ENCODE measurements around the gene COG5.

COG5 gene

DNA sequence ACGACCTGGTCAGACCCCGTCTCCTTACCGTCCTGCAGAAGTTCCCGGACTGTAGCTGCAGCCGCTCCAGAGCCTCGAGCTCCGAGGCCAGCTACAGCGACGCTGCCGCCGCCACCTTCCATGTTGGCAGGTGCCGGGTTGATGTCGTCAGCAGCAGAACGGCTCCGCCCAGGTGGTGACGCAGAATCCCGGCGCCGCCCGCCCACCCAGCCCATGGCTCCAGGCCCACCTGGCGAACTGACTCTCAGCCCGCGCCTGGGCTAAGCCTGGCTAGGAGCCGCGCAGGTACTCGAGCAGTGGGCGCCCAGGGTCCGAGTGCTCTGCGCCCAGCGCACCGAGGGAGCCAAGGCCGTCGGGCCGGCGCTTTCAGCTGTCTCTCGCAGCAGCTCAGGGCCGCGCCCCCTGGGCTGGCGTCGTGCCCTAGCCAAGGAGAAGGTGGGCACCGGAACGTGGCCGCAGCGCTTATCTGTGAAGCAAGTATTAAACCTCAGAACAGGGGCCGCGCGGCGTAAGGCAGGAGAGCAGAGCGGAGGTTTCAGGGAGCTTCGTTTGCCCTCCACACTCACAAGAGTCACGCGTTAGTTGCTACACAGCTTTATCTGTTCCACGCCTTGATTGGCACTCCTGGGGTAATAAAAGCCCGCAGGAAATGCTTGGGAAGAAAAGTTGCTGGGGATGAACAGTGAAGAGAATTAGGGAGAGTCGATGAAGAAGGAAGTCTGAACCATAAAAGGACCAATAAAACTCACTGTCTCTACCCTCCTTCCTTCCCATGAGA is at the start of gene COG5, which contains the start of gene DUS4L:
Gene COG5 (minus strand): TSS at position 146 of the 778 bp plus-strand sequence. CDS start 24 bp downstream, at position 122.
Gene DUS4L (plus strand): TSS at position 197 of the 778 bp plus-strand sequence. CDS start 3,100 bp downstream, outside the sequence.
- peak; percentile 92 for DNase-seq

DNA sequence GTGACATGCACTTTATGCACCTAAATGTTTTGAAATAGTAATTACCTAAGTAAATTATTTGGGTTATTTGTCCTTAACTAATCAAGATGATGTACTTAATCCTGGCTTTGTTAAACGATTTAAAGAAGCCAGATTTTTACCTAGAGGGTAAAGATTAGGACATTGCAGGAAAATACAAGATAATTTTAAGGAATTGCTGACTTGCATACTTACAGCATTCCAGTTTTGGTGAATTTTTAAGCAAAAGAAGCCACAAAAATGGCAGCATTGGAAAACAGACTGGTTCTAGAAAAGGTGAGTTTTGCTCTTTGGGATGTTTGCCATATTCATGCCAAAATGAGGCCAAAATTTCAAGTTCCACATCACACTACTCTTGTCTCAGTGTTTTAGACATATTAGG is 49.7 kb upstream of the COG5 start:
- no peak for DNase-seq

- no peak for DNase-seq
Observed at GRCh38 chr7:107610323-107610722, 46.6 kb upstream of the COG5 start.

DNA sequence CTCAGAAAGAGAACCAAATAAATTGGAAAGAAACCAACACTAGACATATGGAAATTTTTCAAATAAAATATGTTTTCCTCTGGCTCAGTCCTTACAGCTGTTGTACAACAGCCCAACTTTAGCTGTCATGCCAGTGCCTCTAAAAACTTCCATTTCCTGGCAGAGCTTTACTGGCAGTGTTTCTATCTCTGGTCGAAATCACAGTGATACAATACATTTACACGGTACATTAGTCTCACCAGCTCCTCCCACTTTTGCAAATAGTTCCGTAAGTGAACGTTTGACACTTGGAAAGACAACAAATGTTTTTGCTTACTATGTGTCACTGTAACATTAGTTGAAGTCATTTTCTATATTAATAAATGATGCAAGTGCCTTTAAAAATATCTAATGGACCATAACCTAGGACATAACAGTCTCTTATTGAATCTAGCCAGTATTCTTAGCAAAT is 46.1 kb upstream of the COG5 start:
- no peak for DNase-seq

- DNase-seq = no peak
Observed at GRCh38 chr7:107606303-107606702, 42.6 kb upstream of the COG5 start.

- DNase-seq = no peak
Observed at GRCh38 chr7:107605218-107605815, 41.6 kb upstream of the COG5 start.

- DNase-seq = no peak
Observed at GRCh38 chr7:107600816-107601215, 37.1 kb upstream of the COG5 start.

GRCh38 chr7:107599262-107599661 is 35.5 kb upstream of the COG5 start:
- peak; percentile 8 for DNase-seq

GRCh38 chr7:107597953-107598352 is 34.2 kb upstream of the COG5 start:
- no peak for DNase-seq

GRCh38 chr7:107597582-107597916 is 33.8 kb upstream of the COG5 start:
- no peak for DNase-seq

DNA sequence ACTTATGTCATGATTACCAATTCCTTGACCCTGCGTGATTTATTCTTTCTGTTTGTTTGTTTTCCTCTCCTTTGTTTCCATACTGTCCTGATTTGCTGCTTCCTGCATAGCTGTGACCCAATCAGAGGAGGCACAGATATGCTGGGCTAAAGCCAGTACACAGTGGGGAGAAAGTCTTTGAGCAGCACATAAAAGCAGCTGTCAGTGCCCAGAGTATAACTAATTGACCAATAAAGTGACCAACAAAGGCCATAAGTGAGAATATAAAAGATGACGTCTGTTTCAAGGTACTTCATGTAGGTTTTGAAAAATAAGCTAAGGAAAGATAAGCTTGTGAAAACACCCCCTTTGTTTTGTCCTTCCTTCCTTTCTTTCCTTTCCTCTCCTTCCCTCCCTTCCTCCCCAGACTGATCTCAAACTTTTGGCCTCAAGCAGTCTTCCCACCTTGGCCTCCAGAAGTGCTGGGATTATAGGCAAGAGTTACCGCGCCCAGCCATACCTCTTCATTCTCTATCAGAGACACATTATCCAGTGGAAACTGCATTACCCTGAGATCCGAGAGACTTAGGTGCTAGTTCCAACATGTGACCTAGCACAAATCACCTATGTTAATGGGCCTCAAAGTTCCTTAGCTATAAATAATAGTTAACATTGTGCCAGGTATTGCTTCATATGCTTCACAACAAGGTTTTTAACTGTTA is 33.3 kb upstream of the COG5 start:
- peak; percentile 74 for DNase-seq

- DNase-seq = no peak
Observed at GRCh38 chr7:107594961-107595737, 31.4 kb upstream of the COG5 start.

DNA sequence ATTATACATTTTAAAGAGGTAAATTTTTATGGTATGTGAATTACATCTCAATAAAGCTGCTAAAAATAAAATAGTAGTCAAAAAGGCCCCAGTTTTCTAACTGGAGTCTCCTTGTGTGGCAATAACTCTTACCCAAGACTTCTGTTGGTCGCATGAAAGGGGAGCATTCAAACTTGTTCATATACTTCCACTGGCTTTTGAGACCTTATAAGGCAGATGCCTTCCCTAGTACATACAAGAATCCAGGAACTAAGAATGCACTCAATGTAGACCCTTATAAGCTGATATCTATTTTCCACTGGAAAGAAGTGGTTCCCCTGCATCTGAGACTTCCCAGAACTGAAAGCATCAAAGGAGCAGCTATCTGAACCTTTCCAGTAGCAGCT is 29.3 kb upstream of the COG5 start:
- no peak for DNase-seq

- no peak for DNase-seq
Observed at GRCh38 chr7:107592361-107593024, 28.8 kb upstream of the COG5 start.

- DNase-seq = no peak
Observed at GRCh38 chr7:107591421-107591820, 27.7 kb upstream of the COG5 start.

DNA sequence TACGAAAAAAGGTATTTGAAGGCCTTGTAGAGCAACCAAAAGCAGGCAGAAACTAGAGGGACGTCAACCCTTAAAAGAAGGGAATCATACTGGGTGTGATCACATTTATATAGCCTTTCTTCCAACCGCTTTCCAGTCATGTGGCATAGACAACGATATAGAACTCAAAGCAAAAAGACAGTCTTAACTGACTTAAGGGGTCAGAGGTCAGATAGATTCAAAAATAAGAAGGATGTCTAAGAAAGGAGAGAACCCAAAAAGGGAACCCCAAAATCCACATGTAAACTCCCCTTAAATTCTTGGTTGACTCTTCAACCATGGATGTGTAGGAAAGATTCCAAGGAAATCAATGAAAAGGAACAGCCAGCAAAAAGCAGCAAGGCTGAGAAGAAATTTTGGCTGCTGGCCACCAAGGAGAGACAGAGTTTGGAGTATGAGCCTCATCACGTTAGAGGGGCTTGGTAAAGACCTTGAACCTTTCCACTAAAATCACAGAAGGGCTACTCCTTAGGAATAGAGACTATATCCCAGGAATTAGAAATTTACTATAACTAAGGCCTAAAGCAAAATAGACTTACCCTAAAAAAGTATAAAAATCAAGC is 24.9 kb upstream of the COG5 start:
- no peak for DNase-seq

- no peak for DNase-seq
Observed at GRCh38 chr7:107584716-107585115, 21.0 kb upstream of the COG5 start.

- no peak for DNase-seq
Observed at GRCh38 chr7:107582875-107583274, 19.2 kb upstream of the COG5 start.

DNA sequence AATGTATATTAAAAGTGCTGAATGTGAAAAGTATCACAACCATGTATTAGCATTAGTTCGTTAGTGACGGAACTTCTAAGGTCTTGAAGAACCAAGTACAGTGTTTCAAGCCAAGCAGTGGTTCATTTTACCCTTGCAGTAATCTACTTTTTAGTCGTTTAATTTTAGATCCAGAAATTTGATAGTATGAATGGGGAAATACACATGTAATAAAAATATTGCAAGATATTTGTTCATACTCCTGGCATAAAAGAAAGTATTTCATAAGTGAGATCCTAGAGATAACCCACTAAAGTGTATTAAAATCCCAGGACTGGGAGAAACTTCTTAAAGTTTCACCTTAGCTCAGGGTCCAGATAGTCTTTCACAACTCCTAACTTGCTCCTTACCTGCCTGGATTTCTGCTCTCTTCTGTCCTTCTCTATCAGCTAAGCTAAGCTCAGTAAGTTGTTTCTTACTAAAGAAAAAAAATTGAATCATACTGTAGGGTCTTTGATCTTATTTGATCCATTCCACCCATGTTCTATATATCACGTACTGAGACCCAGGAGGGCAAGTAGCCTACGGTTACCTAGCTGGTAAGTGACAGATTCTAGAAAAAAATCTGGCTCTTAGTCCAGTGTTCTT is 17.8 kb upstream of the COG5 start:
- no peak for DNase-seq

DNA sequence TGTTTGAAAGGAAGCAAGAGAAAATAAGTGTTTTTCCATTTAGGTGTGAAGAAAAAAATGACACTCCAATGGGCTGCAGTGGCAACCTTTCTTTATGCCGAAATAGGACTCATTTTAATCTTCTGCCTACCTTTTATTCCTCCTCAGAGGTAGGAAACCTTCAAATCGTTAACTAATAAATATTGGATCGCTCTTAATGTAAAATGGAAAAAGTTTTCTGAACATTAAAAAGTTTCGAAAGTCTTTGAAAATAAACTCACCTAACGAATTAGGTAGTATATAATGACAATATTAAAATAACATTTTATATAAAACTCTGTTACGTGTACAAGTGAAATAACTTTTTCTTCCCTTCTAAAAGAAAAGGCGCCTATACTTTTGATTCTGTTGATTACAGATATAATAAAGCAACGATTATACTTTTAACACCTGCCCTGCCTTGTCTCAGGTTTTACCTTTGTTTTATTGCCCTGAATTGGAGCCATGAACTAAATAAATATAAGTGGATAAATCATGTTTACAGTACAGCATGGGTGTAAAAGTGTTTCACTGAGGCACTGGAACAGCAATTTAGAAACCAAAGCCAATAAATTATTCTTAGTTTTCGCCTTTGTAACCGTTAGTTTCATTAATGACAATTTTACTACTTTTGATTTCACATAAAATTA is 17.1 kb upstream of the COG5 start:
- DNase-seq = no peak

Measured in NCI-H69 (cell line).